ENCODE measurements around the gene KAZN.

The KAZN gene

DNA sequence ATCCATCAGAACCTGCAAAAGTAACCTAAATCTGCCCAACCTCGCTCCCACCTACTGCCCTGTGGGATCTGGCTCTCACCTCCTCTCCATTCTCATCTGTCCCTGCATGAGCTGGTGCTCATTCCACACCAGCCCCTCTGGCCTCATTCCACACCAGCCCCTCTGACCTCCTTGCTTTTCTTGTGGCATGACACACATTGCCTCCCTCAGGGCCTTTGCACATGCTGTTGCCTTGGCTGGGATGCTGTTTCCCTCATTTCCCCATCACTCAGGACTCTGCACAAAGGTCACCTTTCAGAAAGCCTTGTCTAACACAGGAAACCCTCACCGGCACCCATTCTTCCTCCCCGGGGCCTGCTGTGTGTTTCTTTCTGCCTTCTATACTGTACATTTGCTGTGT is 197.1 kb downstream of the KAZN start:
- H3K4me3 ChIP-seq (ENCODE audit: low read depth, low read length) = no peak overlapping the region
- no peaks in the 10 kb centered on the region for H3K4me1 ChIP-seq (ENCODE audit: control insufficient read depth, insufficient read depth, low read length)
- no peaks in the 10 kb centered on the region for H3K9me3 ChIP-seq (ENCODE audit: control insufficient read depth, insufficient read depth, low read length)
- no peaks in the 10 kb centered on the region for H3K27me3 ChIP-seq (ENCODE audit: control insufficient read depth, insufficient read depth, low read length)
- no peak overlapping the region for H3K9ac ChIP-seq (ENCODE audit: low read depth, low read length)
- H3K36me3 ChIP-seq (ENCODE audit: control insufficient read depth, insufficient read depth, low read length) = no peaks in the 10 kb centered on the region

DNA sequence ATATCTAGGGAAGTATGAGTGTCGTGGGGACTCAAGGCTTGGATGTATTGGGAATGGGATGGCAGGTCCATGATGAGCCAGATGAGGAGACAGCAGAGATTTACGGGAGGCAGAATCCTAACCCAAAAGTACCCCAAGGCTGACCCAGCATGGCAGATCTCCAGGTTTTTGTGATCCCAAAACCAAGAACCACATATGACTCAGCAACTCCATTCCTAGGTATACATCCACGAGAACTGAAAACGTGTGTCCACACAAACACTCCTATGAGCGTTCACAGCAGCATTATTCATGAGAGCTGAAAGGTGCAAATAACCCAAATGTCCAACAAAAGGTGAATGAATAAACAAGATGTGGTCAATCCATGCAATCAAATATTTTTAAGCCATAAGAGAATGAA is 201.5 kb downstream of the KAZN start:
- Histone ChIP-seq H3K4me3 (ENCODE audit: low read depth, low read length) (no peak overlapping the region), H3K9ac (ENCODE audit: low read depth, low read length) (no peak overlapping the region), H3K4me1 (ENCODE audit: control insufficient read depth, insufficient read depth, low read length) (no peaks in the 10 kb centered on the region), H3K27me3 (ENCODE audit: control insufficient read depth, insufficient read depth, low read length) (no peaks in the 10 kb centered on the region), H3K9me3 (ENCODE audit: control insufficient read depth, insufficient read depth, low read length) (no peaks in the 10 kb centered on the region), H3K36me3 (ENCODE audit: control insufficient read depth, insufficient read depth, low read length) (no peaks in the 10 kb centered on the region)

DNA sequence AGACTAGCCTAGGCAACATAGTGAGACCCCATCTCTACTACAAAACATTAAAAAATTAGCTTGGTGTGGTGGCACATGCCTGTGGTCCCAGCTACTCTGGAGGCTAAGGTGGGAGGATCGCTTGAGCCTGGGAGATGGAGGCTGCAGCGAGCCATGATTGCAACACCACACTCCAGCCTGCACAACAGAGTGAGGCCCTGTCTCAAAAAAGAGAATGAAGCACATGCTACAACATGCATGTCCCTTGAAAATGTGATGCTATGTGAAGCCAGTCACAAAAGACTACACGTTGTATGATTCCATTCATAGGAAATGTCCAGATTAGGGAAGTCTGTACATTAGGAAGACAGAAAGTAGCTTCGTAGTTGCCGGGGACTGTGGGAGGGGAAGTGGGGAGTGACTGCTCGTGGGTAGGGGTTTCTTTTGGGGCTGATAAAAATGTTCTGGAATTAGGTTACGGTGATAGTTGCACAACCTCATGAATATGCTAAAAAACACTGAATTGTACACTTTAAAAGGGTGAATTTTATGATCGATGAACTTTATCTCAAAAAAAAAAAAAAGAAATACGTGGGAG is 202.1 kb downstream of the KAZN start:
- no peaks in the 10 kb centered on the region for H3K4me1 ChIP-seq (ENCODE audit: control insufficient read depth, insufficient read depth, low read length)
- H3K9me3 ChIP-seq (ENCODE audit: control insufficient read depth, insufficient read depth, low read length) = no peaks in the 10 kb centered on the region
- H3K4me3 ChIP-seq (ENCODE audit: low read depth, low read length) = no peak overlapping the region
- no peaks in the 10 kb centered on the region for H3K27me3 ChIP-seq (ENCODE audit: control insufficient read depth, insufficient read depth, low read length)
- no peak overlapping the region for H3K9ac ChIP-seq (ENCODE audit: low read depth, low read length)
- H3K36me3 ChIP-seq (ENCODE audit: control insufficient read depth, insufficient read depth, low read length) = no peaks in the 10 kb centered on the region

DNA sequence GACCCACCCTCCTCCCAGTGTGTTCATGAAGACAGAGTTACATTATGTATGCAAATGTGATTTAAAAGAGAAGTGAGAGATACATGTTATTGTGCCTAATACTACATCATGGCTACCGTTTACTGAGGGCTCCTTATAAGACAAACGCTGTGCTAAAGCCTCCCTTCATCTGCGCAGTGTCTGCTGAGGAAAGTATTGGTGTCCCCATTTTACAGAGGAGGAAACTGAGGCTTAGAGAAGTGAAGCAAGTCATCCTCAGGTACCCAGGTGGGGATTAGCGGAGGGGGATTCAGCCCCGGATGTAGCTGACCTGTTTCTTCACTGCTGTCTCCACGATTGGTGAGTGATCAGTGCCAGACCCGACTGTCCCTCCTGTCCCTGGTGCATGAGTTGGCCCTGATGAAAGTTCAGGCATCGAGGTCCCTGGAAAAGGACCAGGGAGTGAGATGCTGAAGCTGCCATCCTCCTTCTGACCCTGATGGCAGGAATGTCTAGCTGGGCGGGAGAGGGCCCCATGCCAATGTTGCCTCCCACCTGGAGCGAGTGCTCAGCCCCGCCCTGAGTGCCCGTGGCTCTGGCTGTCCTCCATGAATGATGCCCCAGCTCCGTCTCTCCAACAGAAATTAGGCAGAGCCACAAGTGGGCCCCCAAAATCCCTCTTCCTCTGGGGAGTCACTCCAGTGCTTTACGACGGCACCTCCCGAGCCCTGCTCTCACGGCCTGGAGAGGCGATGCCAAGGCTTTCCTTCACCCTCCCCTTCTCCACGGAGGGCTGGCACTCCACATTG is 204.7 kb downstream of the KAZN start:
- H3K27me3 ChIP-seq (ENCODE audit: control insufficient read depth, insufficient read depth, low read length) = no peaks in the 10 kb centered on the region
- peaks cover 8% of the 10 kb centered on the region for H3K9me3 ChIP-seq (ENCODE audit: control insufficient read depth, insufficient read depth, low read length)
- H3K4me3 ChIP-seq (ENCODE audit: low read depth, low read length) = no peak overlapping the region
- no peaks in the 10 kb centered on the region for H3K4me1 ChIP-seq (ENCODE audit: control insufficient read depth, insufficient read depth, low read length)
- no peak overlapping the region for H3K9ac ChIP-seq (ENCODE audit: low read depth, low read length)
- peaks cover 4% of the 10 kb centered on the region for H3K36me3 ChIP-seq (ENCODE audit: control insufficient read depth, insufficient read depth, low read length)

GRCh38 chr1:14804626-14805025 is 206.1 kb downstream of the KAZN start:
- H3K4me3 ChIP-seq (ENCODE audit: low read depth, low read length) = no peak overlapping the region

DNA sequence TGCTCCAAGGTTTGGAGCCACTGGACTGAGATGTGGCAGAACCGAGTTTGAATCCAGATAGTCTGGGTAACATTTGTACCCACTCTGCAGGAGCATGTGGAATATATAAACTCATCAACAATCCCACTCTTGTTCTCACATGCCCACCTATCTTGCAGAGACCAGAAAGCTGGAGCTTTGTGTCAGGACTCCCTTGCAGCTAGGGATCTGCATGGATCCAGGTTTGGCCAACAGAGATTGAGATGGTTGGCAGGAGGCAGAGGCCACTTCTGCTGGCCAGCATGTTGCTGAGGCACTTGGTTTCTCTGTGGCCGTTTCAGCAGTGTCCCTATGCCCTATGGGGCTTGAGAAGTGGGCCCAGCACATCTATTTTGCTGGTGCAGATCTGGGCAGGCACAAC is 208.3 kb downstream of the KAZN start:
- H3K4me3 ChIP-seq (ENCODE audit: low read depth, low read length) = no peak overlapping the region
- peaks cover 8% of the 10 kb centered on the region for H3K9me3 ChIP-seq (ENCODE audit: control insufficient read depth, insufficient read depth, low read length)
- peaks cover 4% of the 10 kb centered on the region for H3K36me3 ChIP-seq (ENCODE audit: control insufficient read depth, insufficient read depth, low read length)
- H3K27me3 ChIP-seq (ENCODE audit: control insufficient read depth, insufficient read depth, low read length) = no peaks in the 10 kb centered on the region
- no peaks in the 10 kb centered on the region for H3K4me1 ChIP-seq (ENCODE audit: control insufficient read depth, insufficient read depth, low read length)
- H3K9ac ChIP-seq (ENCODE audit: low read depth, low read length) = no peak overlapping the region

More at GRCh38 chr1:14804626-14805025, 206.1 kb downstream of the KAZN start:
- no peak overlapping the region for H3K9ac ChIP-seq (ENCODE audit: low read depth, low read length)
- no peaks in the 10 kb centered on the region for H3K4me1 ChIP-seq (ENCODE audit: control insufficient read depth, insufficient read depth, low read length)
- peaks cover 4% of the 10 kb centered on the region for H3K36me3 ChIP-seq (ENCODE audit: control insufficient read depth, insufficient read depth, low read length)
- no peaks in the 10 kb centered on the region for H3K27me3 ChIP-seq (ENCODE audit: control insufficient read depth, insufficient read depth, low read length)
- H3K9me3 ChIP-seq (ENCODE audit: control insufficient read depth, insufficient read depth, low read length) = peaks cover 8% of the 10 kb centered on the region

- H3K27me3 ChIP-seq (ENCODE audit: control insufficient read depth, insufficient read depth, low read length) = no peaks in the 10 kb centered on the region
- no peak overlapping the region for H3K4me3 ChIP-seq (ENCODE audit: low read depth, low read length)
- H3K9me3 ChIP-seq (ENCODE audit: control insufficient read depth, insufficient read depth, low read length) = peaks cover 8% of the 10 kb centered on the region
- peaks cover 4% of the 10 kb centered on the region for H3K36me3 ChIP-seq (ENCODE audit: control insufficient read depth, insufficient read depth, low read length)
- H3K9ac ChIP-seq (ENCODE audit: low read depth, low read length) = no peak overlapping the region
- H3K4me1 ChIP-seq (ENCODE audit: control insufficient read depth, insufficient read depth, low read length) = no peaks in the 10 kb centered on the region
Measured at GRCh38 chr1:14808768-14809167, 210.3 kb downstream of the KAZN start.

GRCh38 chr1:14809191-14809981 is 210.9 kb downstream of the KAZN start:
- Histone ChIP-seq H3K9me3 (ENCODE audit: control insufficient read depth, insufficient read depth, low read length) (peaks cover 8% of the 10 kb centered on the region), H3K27me3 (ENCODE audit: control insufficient read depth, insufficient read depth, low read length) (no peaks in the 10 kb centered on the region), H3K36me3 (ENCODE audit: control insufficient read depth, insufficient read depth, low read length) (peaks cover 4% of the 10 kb centered on the region), H3K9ac (ENCODE audit: low read depth, low read length) (no peak overlapping the region), H3K4me1 (ENCODE audit: control insufficient read depth, insufficient read depth, low read length) (no peaks in the 10 kb centered on the region), H3K4me3 (ENCODE audit: low read depth, low read length) (no peak overlapping the region)

- Histone ChIP-seq H3K27me3 (ENCODE audit: control insufficient read depth, insufficient read depth, low read length) (no peaks in the 10 kb centered on the region), H3K9me3 (ENCODE audit: control insufficient read depth, insufficient read depth, low read length) (peaks cover 8% of the 10 kb centered on the region), H3K4me3 (ENCODE audit: low read depth, low read length) (no peak overlapping the region), H3K36me3 (ENCODE audit: control insufficient read depth, insufficient read depth, low read length) (peaks cover 4% of the 10 kb centered on the region), H3K4me1 (ENCODE audit: control insufficient read depth, insufficient read depth, low read length) (no peaks in the 10 kb centered on the region), H3K9ac (ENCODE audit: low read depth, low read length) (no peak overlapping the region)
Measured at GRCh38 chr1:14810595-14811361, 212.3 kb downstream of the KAZN start.

- H3K4me1 ChIP-seq (ENCODE audit: control insufficient read depth, insufficient read depth, low read length) = no peaks in the 10 kb centered on the region
- H3K36me3 ChIP-seq (ENCODE audit: control insufficient read depth, insufficient read depth, low read length) = peaks cover 4% of the 10 kb centered on the region
Measured at GRCh38 chr1:14811573-14811972, 213.1 kb downstream of the KAZN start.

GRCh38 chr1:14812189-14812588 is 213.7 kb downstream of the KAZN start:
- Histone ChIP-seq H3K36me3 (ENCODE audit: control insufficient read depth, insufficient read depth, low read length) (peaks cover under 1% of the 10 kb centered on the region), H3K27me3 (ENCODE audit: control insufficient read depth, insufficient read depth, low read length) (no peaks in the 10 kb centered on the region), H3K4me3 (ENCODE audit: low read depth, low read length) (no peak overlapping the region), H3K4me1 (ENCODE audit: control insufficient read depth, insufficient read depth, low read length) (no peaks in the 10 kb centered on the region), H3K9me3 (ENCODE audit: control insufficient read depth, insufficient read depth, low read length) (peaks cover under 1% of the 10 kb centered on the region), H3K9ac (ENCODE audit: low read depth, low read length) (no peak overlapping the region)

More at GRCh38 chr1:14811573-14811972, 213.1 kb downstream of the KAZN start:
- Histone ChIP-seq H3K27me3 (ENCODE audit: control insufficient read depth, insufficient read depth, low read length) (no peaks in the 10 kb centered on the region), H3K9me3 (ENCODE audit: control insufficient read depth, insufficient read depth, low read length) (peaks cover 7% of the 10 kb centered on the region), H3K9ac (ENCODE audit: low read depth, low read length) (no peak overlapping the region), H3K4me3 (ENCODE audit: low read depth, low read length) (no peak overlapping the region)
